Subcutaneous abdominal adipose tissue (tissue), 5 donors: ENCODE results near the gene TARP.

Experiments used
- H3K27ac ChIP-seq: one replicate; pipeline ENCODE4 v1.7.0; 2013; ENCODE audit warnings: low read depth, mild to moderate bottlenecking, inconsistent platforms, low read length, moderate library complexity
- H3K27me3 ChIP-seq, 5 donors: one replicate each; pipeline ENCODE4 v1.7.0; 2013; ENCODE audit warnings: low read length in 5 of 5, inconsistent platforms in 1 of 5; ENCODE audit not compliant: control insufficient read depth in 5 of 5, insufficient read depth in 4 of 5
- H3K36me3 ChIP-seq, 5 donors: one replicate each; pipeline ENCODE4 v1.7.0; 2013; ENCODE audit warnings: low read length in 5 of 5; ENCODE audit not compliant: control insufficient read depth in 5 of 5, insufficient read depth in 5 of 5
- H3K4me1 ChIP-seq, 5 donors: one replicate each; pipeline ENCODE4 v1.7.0; 2013; ENCODE audit warnings: low read length in 5 of 5, mild to moderate bottlenecking in 3 of 5, moderate library complexity in 1 of 5; ENCODE audit not compliant: control insufficient read depth in 5 of 5, insufficient read depth in 5 of 5
- H3K4me3 ChIP-seq, 5 donors: one replicate each; pipeline ENCODE4 v1.7.0; 2013; ENCODE audit warnings: low read length in 5 of 5, low read depth in 1 of 5
- H3K9ac ChIP-seq, 5 donors: one replicate each; pipeline ENCODE4 v1.7.0; 2013; ENCODE audit warnings: low read length in 5 of 5, mild to moderate bottlenecking in 4 of 5, moderate library complexity in 3 of 5
- H3K9me3 ChIP-seq, 5 donors: one replicate each; pipeline ENCODE4 v1.7.0; 2013; ENCODE audit warnings: low read length in 5 of 5; ENCODE audit not compliant: control insufficient read depth in 5 of 5
- donor health status: healthy.
- donor health status: healthy.
- donor health status: healthy.
- donor health status: healthy.
- donor health status: healthy.

TARP gene

DNA sequence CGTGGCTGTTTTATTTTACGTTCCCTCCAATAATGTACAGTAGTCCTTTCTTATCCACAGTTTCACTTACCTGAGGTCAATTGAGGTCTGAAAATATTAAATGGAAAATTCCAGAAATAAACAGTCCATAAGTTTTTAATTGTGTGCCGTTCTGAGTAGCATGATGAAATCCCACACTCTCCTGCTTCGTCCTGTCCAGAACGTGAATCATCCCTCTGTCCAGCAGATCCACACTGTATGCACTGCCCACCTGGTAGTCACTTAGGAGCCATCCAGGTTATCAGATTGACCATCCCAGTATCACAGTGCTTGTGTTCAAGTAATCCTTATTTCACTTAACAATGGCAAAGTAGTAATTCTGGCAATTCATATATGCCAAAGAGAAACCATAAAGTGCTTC is 49.0 kb downstream of the TARP start:
- Histone ChIP-seq H3K27ac (no peak overlapping the region), H3K36me3 (peaks cover 24 to 59% (median 40%) of the 10 kb centered on the region in 5 donors), H3K4me3 (no peak overlapping the region), H3K4me1 (peaks cover 0 to 2% (median 0%) of the 10 kb centered on the region in 5 donors), H3K9me3 (no peaks in the 10 kb centered on the region), H3K9ac (no peak overlapping the region), H3K27me3 (no peaks in the 10 kb centered on the region)

DNA sequence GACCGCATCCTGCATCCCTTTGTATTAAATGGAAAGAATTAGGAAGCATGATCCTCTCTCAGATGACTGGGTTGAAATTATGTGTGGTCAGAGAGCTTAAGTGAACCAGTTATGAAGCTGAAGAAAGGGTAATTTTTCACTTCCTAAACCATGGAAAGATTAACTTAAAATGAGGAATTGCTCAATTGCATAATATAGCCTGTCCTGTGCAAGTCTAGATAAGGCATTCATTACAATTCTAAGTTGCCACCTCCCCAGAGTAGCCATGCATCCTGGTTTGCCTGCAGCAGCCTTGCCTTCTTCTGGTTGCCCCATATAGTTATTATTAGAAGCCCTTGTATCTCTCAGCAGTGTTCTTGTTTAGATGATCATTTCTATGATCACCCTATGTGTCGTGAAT is 50.1 kb downstream of the TARP start:
- Histone ChIP-seq H3K36me3 (peaks cover 19 to 63% (median 33%) of the 10 kb centered on the region in 5 donors), H3K9me3 (no peaks in the 10 kb centered on the region)

DNA sequence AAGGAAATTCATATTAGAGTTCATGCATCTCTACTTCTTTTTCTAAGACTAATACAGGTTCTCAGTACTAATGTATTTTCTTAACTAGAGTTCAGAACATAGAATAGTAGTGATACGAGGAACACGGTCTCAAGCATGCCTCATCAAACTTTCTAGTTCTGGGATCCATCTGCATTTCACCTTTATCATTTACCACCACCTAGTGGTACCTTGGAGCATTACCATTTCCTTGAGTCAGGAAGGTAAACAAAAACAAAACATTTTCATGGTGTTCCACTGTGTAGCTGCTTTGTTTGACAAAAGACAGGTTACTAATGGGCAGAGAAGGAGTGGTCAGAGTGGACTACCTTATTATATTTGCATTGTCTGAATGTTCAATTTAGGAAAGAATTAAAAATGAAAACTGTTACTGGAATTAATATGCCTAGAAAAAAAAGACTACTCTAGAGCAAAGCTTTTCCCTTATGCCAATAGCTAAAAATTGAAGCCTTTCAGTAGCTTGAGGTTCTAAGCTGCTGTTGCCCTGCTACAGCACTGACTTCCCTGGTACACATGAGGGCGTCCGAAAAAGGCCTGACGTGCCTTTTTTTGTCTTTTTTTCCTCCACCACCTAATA is 50.8 kb downstream of the TARP start:
- Histone ChIP-seq H3K4me3 (no peak overlapping the region), H3K9ac (no peak overlapping the region), H3K27ac (peak overlapping the region; percentile 9), H3K36me3 (peaks cover 20 to 65% (median 33%) of the 10 kb centered on the region in 5 donors), H3K27me3 (no peaks in the 10 kb centered on the region), H3K4me1 (peaks cover 0 to 2% (median 0%) of the 10 kb centered on the region in 5 donors), H3K9me3 (no peaks in the 10 kb centered on the region)

More for the DNA sequence above, 50.1 kb downstream of the TARP start:
- Histone ChIP-seq H3K4me3 (no peak overlapping the region), H3K4me1 (peaks cover 0 to 2% (median 0%) of the 10 kb centered on the region in 5 donors), H3K9ac (no peak overlapping the region), H3K27me3 (no peaks in the 10 kb centered on the region), H3K27ac (no peak overlapping the region)

DNA sequence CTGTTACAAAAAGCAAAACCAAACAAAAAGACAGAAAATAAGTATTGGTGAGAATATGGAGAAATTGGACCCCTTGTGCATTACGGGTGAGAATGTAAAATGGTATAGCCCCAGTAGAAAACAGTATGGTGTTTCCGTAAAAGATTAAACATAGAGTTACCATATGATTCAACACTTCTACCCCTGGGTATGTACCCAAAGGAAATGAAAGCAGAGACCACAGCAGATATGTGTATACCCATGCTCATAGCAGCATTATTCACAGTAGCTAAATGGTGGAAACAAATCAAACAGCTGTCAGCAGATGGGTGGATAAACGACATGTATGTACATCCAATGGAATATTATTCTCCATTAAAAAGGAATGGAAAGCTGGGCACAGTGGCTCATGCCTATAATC is 53.0 kb downstream of the TARP start:
- H3K36me3 ChIP-seq, result peaks cover 23 to 67% (median 36%) of the 10 kb centered on the region in 5 donors
- peaks cover 0 to 11% (median 10%) of the 10 kb centered on the region in 5 donors for H3K4me1 ChIP-seq
- no peaks in the 10 kb centered on the region for H3K27me3 ChIP-seq
- no peak overlapping the region for H3K9ac ChIP-seq
- H3K9me3 ChIP-seq, result no peaks in the 10 kb centered on the region
- no peak overlapping the region for H3K27ac ChIP-seq
- no peak overlapping the region for H3K4me3 ChIP-seq

DNA sequence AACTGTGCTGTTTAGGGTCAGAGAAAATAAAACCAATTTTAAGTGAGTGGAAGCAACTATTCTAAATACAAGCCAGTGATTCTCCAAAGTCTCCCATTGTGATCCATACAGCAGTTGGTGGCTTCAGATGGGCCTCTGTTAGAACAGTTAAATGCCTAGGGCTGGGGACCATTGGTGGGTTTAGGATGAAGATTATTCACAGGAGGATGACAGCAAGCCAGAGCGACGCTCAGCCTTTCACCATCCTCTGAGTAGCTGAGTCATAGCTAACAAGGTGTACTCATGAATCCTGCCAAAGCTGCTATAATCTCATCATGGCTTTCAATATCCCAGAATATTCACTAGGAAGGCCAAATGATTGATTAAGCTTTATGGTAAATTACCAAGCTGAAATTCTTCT is 55.8 kb downstream of the TARP start:
- no peaks in the 10 kb centered on the region for H3K9me3 ChIP-seq
- no peak overlapping the region for H3K9ac ChIP-seq
- no peaks in the 10 kb centered on the region for H3K27me3 ChIP-seq
- peaks cover 0 to 16% (median 14%) of the 10 kb centered on the region in 5 donors for H3K4me1 ChIP-seq
- H3K36me3 ChIP-seq, result peaks cover 27 to 69% (median 37%) of the 10 kb centered on the region in 5 donors
- H3K4me3 ChIP-seq, result no peak overlapping the region
- H3K27ac ChIP-seq, result no peak overlapping the region

DNA sequence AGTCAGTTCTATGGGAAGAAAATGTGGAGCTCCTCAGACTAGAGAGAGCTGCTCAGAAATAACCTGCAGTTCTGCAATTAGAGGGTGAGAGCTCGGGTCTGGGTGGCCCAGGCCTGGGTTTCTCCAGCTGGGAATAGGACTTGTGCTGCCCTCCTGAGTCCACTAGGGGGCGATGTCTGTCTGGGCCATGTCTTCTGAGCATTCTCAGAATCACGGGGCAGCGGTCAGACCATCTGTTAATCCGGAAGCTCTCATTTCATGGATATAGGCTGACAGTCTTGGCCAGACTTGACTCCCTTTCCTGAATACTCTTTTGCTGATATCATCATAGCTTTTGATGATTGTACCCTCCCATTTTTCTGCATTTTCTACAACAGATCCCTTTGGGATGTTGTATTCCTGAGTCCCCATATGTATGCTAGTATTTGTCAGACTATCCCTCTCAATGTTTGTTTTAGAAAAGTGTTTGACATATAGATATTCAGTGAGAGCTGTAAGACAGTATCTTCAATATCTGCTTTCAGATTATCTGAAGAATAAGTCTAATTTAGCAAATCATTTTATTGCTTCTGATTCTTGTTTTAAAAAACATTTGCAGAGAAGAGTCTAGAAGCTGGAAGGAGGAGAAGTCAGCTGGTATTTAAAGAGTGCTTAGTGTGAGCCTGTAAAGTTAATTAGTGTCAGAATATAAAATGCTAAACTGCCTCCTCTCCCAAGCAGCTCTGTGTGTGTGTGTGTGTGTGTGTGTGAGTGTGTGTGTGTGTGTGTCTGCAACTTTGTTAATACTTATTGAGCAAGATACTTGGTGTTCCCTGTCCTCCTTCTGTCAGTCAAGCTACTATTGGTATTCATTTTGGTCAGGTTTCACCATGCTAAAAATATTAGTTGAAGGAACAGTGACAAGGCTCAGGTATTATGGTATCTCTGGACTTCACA is 57.4 kb downstream of the TARP start:
- Histone ChIP-seq H3K4me3 (no peak overlapping the region), H3K9me3 (no peaks in the 10 kb centered on the region), H3K27me3 (no peaks in the 10 kb centered on the region), H3K4me1 (peaks cover 0 to 25% (median 14%) of the 10 kb centered on the region in 5 donors), H3K27ac (no peak overlapping the region), H3K9ac (peak overlapping the region in 2 of 5 donors; percentile 23 to 33), H3K36me3 (peaks cover 24 to 66% (median 31%) of the 10 kb centered on the region in 5 donors)

DNA sequence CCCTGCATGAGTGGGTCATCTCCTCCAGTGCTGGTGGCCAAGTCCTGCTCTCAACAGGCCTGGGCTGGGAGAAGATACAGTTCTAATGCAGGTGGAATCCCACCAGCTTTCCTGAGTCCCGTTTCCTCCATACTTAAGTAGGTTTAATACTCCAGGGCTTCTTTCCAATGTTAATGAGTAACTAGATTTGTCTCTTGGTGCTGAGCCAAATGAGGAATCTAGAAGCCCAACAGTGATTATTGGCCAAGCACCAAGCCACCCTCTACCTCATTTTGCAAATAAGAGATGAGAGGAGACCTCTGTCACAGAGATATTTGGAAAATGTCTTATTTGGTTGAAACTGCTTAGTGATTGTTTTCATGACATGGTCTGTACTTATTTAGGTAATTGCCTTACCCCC is 58.3 kb downstream of the TARP start:
- peak overlapping the region in 1 of 5 donors; percentile 33 for H3K9ac ChIP-seq
- peaks cover 19 to 57% (median 27%) of the 10 kb centered on the region in 5 donors for H3K36me3 ChIP-seq
- peaks cover 0 to 25% (median 14%) of the 10 kb centered on the region in 5 donors for H3K4me1 ChIP-seq
- H3K4me3 ChIP-seq, result no peak overlapping the region
- no peak overlapping the region for H3K27ac ChIP-seq
- H3K27me3 ChIP-seq, result no peaks in the 10 kb centered on the region
- no peaks in the 10 kb centered on the region for H3K9me3 ChIP-seq

DNA sequence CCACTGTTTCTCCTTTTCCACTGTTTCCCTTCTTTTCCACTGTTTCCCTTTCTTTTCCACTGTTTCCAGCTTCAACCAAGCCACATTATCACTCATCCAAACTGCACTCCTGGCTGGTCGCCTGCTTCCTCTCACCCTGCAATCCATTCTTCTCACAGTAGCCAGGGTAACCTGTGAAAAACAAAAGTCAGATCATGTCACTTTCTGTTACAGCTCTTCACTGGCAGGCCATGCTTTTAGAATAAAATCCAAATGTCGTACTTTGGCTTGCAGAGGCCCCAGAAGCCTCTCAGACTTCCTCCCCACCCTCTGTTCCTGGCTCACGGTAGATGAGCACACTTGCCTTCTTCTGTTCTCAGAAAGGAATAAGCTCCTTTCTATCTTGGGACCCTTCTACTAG is 61.5 kb downstream of the TARP start:
- peaks cover 0 to 25% (median 14%) of the 10 kb centered on the region in 5 donors for H3K4me1 ChIP-seq
- H3K27me3 ChIP-seq, result no peaks in the 10 kb centered on the region
- no peaks in the 10 kb centered on the region for H3K9me3 ChIP-seq
- no peak overlapping the region for H3K9ac ChIP-seq
- no peak overlapping the region for H3K27ac ChIP-seq
- H3K36me3 ChIP-seq, result peaks cover 10 to 38% (median 18%) of the 10 kb centered on the region in 5 donors
- H3K4me3 ChIP-seq, result no peak overlapping the region

DNA sequence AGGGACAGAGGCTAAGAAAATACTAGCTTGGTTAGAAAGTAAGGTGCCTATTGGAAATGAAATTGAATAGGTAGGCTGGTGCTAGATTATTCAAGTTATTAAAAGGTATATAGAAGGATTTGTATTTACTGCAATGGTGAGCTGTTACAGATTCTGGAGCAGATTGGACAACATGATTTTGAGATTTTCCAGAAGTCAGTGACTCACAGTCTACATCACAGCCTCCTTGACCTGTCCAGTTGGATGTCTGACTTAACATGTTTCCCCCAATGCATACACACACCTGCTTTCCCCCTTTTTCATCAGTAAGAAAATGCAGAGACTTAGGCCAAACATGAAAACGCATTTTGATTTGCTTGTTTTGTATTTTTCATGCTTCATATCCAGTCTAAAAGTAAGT is 62.0 kb downstream of the TARP start:
- Histone ChIP-seq H3K4me1 (peaks cover 0 to 25% (median 12%) of the 10 kb centered on the region in 5 donors), H3K36me3 (peaks cover 8 to 33% (median 15%) of the 10 kb centered on the region in 5 donors), H3K4me3 (no peak overlapping the region), H3K27me3 (no peaks in the 10 kb centered on the region), H3K9me3 (no peaks in the 10 kb centered on the region), H3K27ac (no peak overlapping the region), H3K9ac (no peak overlapping the region)
